ENCODE results near the gene TXNDC12. TPM values are rescaled to one million over a fixed set of nuclear protein-coding genes. Genes with fewer than 3 reads are reported as not detected.

The TXNDC12 gene
- total and polyA plus RNA-seq, 9 of the 15 experiments (the other 6 are each of a cell fraction or from before 2014, with no cell fraction given): 17.0 to 60.8 (median 37.8) TPM

GRCh38 chr1:52055066-52055865 is at the start of gene TXNDC12 (continued):
- no peak for TF ChIP-seq ARID3A (IDR thresholded peaks at IDR 0.05; ENCODE audit: borderline replicate concordance, low read depth, low read length)
- TF ChIP-seq CBFB (CRISPR knock-in tag; IDR thresholded peaks at IDR 0.05): peak; percentile 91
- TF ChIP-seq RHOXF2B (CRISPR knock-in tag; conservative IDR thresholded peaks at IDR 0.05): no peak
- TF ChIP-seq PYGO2 (tag; IDR thresholded peaks at IDR 0.05): no peak
- peak; percentile 59; the same call in 1 of the 2 replicates for TF ChIP-seq ZFPM2 (CRISPR knock-in tag; IDR thresholded peaks at IDR 0.05)
- TF ChIP-seq ILF3 (IDR thresholded peaks at IDR 0.05; ENCODE audit: borderline replicate concordance): no peak
- TF ChIP-seq SMAD1 (IDR thresholded peaks at IDR 0.05; ENCODE audit: low read depth, low read length, partially characterized antibody): peak; percentile 72
- 0 out of 2 replicates have a peak, but pooled peaks have one; percentile 15 for TF ChIP-seq BHLHE40 (IDR thresholded peaks at IDR 0.05; ENCODE audit: low read length)
- TF ChIP-seq SMARCE1 (IDR thresholded peaks at IDR 0.05): peak; percentile 68; the same call in 1 of the 2 replicates
- TF ChIP-seq ZNF174 (CRISPR knock-in tag; IDR thresholded peaks at IDR 0.05): no peak
- TF ChIP-seq EP300 (IDR thresholded peaks at IDR 0.05; ENCODE audit: low read length): peak; percentile 83
- TF ChIP-seq FOXM1 (IDR thresholded peaks at IDR 0.05; ENCODE audit: low read depth): peak; percentile 69
- no peak for TF ChIP-seq FOXM1 (CRISPR knock-in tag; IDR thresholded peaks at IDR 0.05; ENCODE audit: low read depth)
- TF ChIP-seq, protein P1, sequence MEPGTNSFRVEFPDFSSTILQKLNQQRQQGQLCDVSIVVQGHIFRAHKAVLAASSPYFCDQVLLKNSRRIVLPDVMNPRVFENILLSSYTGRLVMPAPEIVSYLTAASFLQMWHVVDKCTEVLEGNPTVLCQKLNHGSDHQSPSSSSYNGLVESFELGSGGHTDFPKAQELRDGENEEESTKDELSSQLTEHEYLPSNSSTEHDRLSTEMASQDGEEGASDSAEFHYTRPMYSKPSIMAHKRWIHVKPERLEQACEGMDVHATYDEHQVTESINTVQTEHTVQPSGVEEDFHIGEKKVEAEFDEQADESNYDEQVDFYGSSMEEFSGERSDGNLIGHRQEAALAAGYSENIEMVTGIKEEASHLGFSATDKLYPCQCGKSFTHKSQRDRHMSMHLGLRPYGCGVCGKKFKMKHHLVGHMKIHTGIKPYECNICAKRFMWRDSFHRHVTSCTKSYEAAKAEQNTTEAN (CRISPR knock-in tag; IDR thresholded peaks at IDR 0.05): 0 out of 2 replicates have a peak, but pooled peaks have one; percentile 75
